Gastrocnemius medialis (tissue), 4 donors: ENCODE measurements around the gene MMS22L. TPM values are rescaled to one million over a fixed set of nuclear protein-coding genes. Genes with fewer than 3 reads are reported as not detected.

Experiments used
- ATAC-seq, 2 donors: fragments of 150-250 bp; one replicate each; pipeline ENCODE4 v1.9.1; 2016
- DNase-seq, 2 donors: peaks; one replicate each; pipeline ENCODE4 v3.0.0-alpha.2; 2019
- H3K27ac ChIP-seq, 4 donors: fragments of 200-600 bp; sonication (generic); 1 replicate in 1 of 4; 2 replicates in 3 of 4; pipeline ENCODE4 v1.5.1; 2016 to 2018; ENCODE audit warnings: mild to moderate bottlenecking in 2 of 4, moderate library complexity in 1 of 4
- H3K27me3 ChIP-seq, 3 donors: fragments of 200-600 bp; sonication (generic) in 2 of 3; 1 replicate in 1 of 3; 2 replicates in 2 of 3; pipeline versions ENCODE4 v1.5.1 to v1.6.0; 2016 to 2019; ENCODE audit warnings: mild to moderate bottlenecking in 1 of 3, moderate library complexity in 1 of 3
- H3K36me3 ChIP-seq, 2 donors: fragments of 200-600 bp; sonication (generic) in 1 of 2; one replicate each; pipeline ENCODE4 v1.5.1; 2017 to 2018
- H3K4me1 ChIP-seq, 2 donors: fragments of 200-600 bp; sonication (generic) in 1 of 2; one replicate each; pipeline ENCODE4 v1.5.1; 2016 to 2017; ENCODE audit warnings: mild to moderate bottlenecking in 2 of 2
- H3K4me3 ChIP-seq, 4 donors: fragments of 200-600 bp; sonication (generic) in 3 of 4; 1 replicate in 1 of 4; 2 replicates in 3 of 4; pipeline ENCODE4 v1.5.1; 2016 to 2019; ENCODE audit warnings: mild to moderate bottlenecking in 2 of 4
- H3K9me3 ChIP-seq, 3 donors: fragments of 200-600 bp; sonication (generic) in 2 of 3; 1 replicate in 1 of 3; 2 replicates in 2 of 3; pipeline ENCODE4 v1.5.1; 2016 to 2019
- CTCF ChIP-seq, 5 experiments: fragments of 450-650 bp in 3 of 5; fragments of 200-600 bp in 2 of 5; sonication (generic) in 2 of 5; IDR thresholded peaks in 4 of 5; conservative IDR thresholded peaks in 1 of 5; 1 replicate in 4 of 5; 2 replicates in 1 of 5; pipeline ENCODE4 v1.5.1; 2016 to 2019; ENCODE audit warnings: antibody characterized with exemption in 5 of 5, mild to moderate bottlenecking in 3 of 5, moderate library complexity in 3 of 5
- POLR2A ChIP-seq, 2 donors: fragments of 450-650 bp; IDR thresholded peaks; one replicate each; pipeline ENCODE4 v1.6.1; 2017; ENCODE audit warnings: antibody characterized with exemption in 2 of 2, mild to moderate bottlenecking in 2 of 2, moderate library complexity in 2 of 2
- in situ Hi-C, 4 donors: fragments of 200-750 bp; cut with MboI; loops; one replicate each; pipeline versions ENCODE4 v1.15.0 to v1.8.0; 2017; ENCODE audit warnings: low sequenced_read_pairs in 4 of 4
- intact Hi-C: fragments of 100-400 bp; cut with DNase I; formaldehyde crosslinking; loops from one replicate; pipeline ENCODE4 v1.15.1; 2023; ENCODE audit warnings: low total_unique reads
- total RNA-seq, 4 donors: library from RNA; depleted of rRNA; stranded (reverse); fragments of >200 nt; gene quantifications; one replicate each; pipeline versions ENCODE4 v1.1.0 to v1.2.3, GENCODE V29; 2016

Gene MMS22L
- total RNA-seq, 4 donors from 2014 or later = 0.22 to 2.7 (median 2.3) TPM

GRCh38 chr6:97110149-97110548, 172.9 kb downstream of the MMS22L start:
- TF ChIP-seq POLR2A (IDR thresholded peaks at IDR 0.05) (no peak), CTCF (IDR thresholded peaks at IDR 0.05 in 4 of 5, conservative IDR thresholded peaks at IDR 0.05 in 1 of 5) (no peak)
- H3K36me3 ChIP-seq = no peaks in the 10 kb centered on the region
- no peaks in the 10 kb centered on the region for H3K9me3 ChIP-seq
- H3K27me3 ChIP-seq = no peaks in the 10 kb centered on the region
- H3K27ac ChIP-seq = no peak overlapping the region
- DNase-seq (no peak), ATAC-seq (no peak)
- no peak overlapping the region for H3K4me3 ChIP-seq
- no peaks in the 10 kb centered on the region for H3K4me1 ChIP-seq
- in situ Hi-C loops (no loop called here), intact Hi-C loops (no loop called here)

DNA sequence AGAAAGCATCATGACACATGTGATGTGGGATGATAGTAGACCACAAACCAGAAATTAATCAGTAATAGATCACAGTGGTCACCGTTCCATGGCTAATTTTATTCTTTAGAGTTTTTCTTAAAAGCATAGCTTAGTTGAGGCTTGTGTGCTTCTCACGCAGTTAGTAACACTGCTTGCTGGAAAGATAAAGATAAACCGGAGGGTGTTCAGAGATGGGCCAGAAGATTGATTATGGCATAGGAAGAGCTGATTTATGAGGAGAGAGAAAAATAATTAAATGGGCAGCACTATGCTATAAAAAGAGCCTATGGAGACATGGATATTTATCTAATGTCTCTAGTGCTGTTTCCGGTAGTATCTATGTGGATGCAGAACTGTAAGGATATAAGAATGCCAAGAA, 173.6 kb downstream of the MMS22L start:
- intact Hi-C loops = no loop called here
- DNase-seq (no peak), ATAC-seq (no peak)
- TF ChIP-seq CTCF (IDR thresholded peaks at IDR 0.05 in 4 of 5, conservative IDR thresholded peaks at IDR 0.05 in 1 of 5) (no peak), POLR2A (IDR thresholded peaks at IDR 0.05) (no peak)
- H3K9me3 ChIP-seq = no peaks in the 10 kb centered on the region
- no peak overlapping the region for H3K4me3 ChIP-seq
- no peak overlapping the region for H3K27ac ChIP-seq
- no peaks in the 10 kb centered on the region for H3K27me3 ChIP-seq
- no peaks in the 10 kb centered on the region for H3K36me3 ChIP-seq
- H3K4me1 ChIP-seq = no peaks in the 10 kb centered on the region
- in situ Hi-C loops = no loop called here

- no peak overlapping the region for H3K27ac ChIP-seq
- H3K9me3 ChIP-seq = no peaks in the 10 kb centered on the region
- TF ChIP-seq POLR2A (IDR thresholded peaks at IDR 0.05) = no peak
- TF ChIP-seq CTCF (IDR thresholded peaks at IDR 0.05 in 4 of 5, conservative IDR thresholded peaks at IDR 0.05 in 1 of 5) = no peak
- no peaks in the 10 kb centered on the region for H3K27me3 ChIP-seq
- DNase-seq (no peak), ATAC-seq (no peak)
- intact Hi-C loops (no loop called here), in situ Hi-C loops (no loop called here)
- no peaks in the 10 kb centered on the region for H3K4me1 ChIP-seq
- H3K36me3 ChIP-seq = no peaks in the 10 kb centered on the region
- no peak overlapping the region for H3K4me3 ChIP-seq
Measured at GRCh38 chr6:97102145-97102790, 180.7 kb downstream of the MMS22L start.

- in situ Hi-C loops (no loop called here), intact Hi-C loops (no loop called here)
- Histone ChIP-seq H3K27ac (no peak overlapping the region), H3K4me1 (no peaks in the 10 kb centered on the region), H3K4me3 (no peak overlapping the region), H3K36me3 (no peaks in the 10 kb centered on the region), H3K27me3 (no peaks in the 10 kb centered on the region), H3K9me3 (no peaks in the 10 kb centered on the region)
- ATAC-seq = no peak
- DNase-seq = no peak
- no peak for TF ChIP-seq POLR2A (IDR thresholded peaks at IDR 0.05)
- no peak for TF ChIP-seq CTCF (IDR thresholded peaks at IDR 0.05 in 4 of 5, conservative IDR thresholded peaks at IDR 0.05 in 1 of 5)
Measured at GRCh38 chr6:97100696-97101095, 182.3 kb downstream of the MMS22L start.
